Measurements from ENCODE around the gene NAGK.

DNA sequence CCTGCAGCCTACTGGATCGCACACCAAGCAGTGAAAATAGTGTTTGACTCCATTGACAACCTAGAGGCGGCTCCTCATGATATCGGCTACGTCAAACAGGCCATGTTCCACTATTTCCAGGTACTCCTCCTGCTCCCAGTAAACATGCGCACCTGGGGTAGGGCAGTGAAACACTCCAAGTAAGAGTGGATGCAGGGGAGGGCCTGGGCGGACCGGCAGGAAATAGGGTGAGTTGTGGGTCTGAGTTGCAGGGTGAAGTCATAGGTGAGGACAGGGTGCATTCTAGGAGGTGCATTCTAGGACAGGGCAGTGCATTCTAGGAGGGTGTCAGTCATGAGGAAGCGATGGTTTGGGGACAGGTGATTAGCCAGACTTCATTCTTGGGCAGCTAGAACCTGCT lies 5.0 kb downstream of the NAGK start:
- TF ChIP-seq, protein P1, sequence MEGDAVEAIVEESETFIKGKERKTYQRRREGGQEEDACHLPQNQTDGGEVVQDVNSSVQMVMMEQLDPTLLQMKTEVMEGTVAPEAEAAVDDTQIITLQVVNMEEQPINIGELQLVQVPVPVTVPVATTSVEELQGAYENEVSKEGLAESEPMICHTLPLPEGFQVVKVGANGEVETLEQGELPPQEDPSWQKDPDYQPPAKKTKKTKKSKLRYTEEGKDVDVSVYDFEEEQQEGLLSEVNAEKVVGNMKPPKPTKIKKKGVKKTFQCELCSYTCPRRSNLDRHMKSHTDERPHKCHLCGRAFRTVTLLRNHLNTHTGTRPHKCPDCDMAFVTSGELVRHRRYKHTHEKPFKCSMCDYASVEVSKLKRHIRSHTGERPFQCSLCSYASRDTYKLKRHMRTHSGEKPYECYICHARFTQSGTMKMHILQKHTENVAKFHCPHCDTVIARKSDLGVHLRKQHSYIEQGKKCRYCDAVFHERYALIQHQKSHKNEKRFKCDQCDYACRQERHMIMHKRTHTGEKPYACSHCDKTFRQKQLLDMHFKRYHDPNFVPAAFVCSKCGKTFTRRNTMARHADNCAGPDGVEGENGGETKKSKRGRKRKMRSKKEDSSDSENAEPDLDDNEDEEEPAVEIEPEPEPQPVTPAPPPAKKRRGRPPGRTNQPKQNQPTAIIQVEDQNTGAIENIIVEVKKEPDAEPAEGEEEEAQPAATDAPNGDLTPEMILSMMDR (optimal IDR thresholded peaks at IDR 0.05 in 1 of 3, IDR thresholded peaks at IDR 0.05 in 1 of 3, conservative IDR thresholded peaks at IDR 0.05 in 1 of 3; ENCODE audit: extremely low read depth in 1 of 3, insufficient read depth in 2 of 3, low read length in 3 of 3), result no peak
- TF ChIP-seq EZH2 (IDR thresholded peaks at IDR 0.05; ENCODE audit: low read length), result no peak

Measured in keratinocyte (primary cell).